Mesenchymal stem cell (in vitro differentiated cells and primary cell): ENCODE results near the gene NPAS3.

ENCODE experiments used
- DNase-seq: peaks from one replicate; pipeline ENCODE4 v3.0.0-alpha.2; 2013
- H2AFZ ChIP-seq: one replicate; pipeline ENCODE4 v1.6.1; 2013; ENCODE audit warnings: low read depth, mild to moderate bottlenecking, control low read depth, inconsistent platforms, low read length, moderate library complexity
- H2AK5ac ChIP-seq: 2 replicates; pipeline ENCODE4 v1.6.1; 2013; ENCODE audit warnings: low read length, moderate library complexity, mild to moderate bottlenecking, inconsistent platforms; ENCODE audit not compliant: severe bottlenecking
- H2BK120ac ChIP-seq: one replicate; pipeline ENCODE4 v1.6.1; 2013; ENCODE audit warnings: low read depth, mild to moderate bottlenecking, inconsistent platforms, low read length, moderate library complexity
- H2BK12ac ChIP-seq, 2 experiments: one replicate each; pipeline ENCODE4 v1.6.1; 2013; ENCODE audit warnings: inconsistent platforms in 2 of 2, low read length in 2 of 2, mild to moderate bottlenecking in 2 of 2, moderate library complexity in 2 of 2, control low read depth in 1 of 2
- H2BK15ac ChIP-seq: one replicate; pipeline ENCODE4 v1.6.1; 2013; ENCODE audit warnings: mild to moderate bottlenecking, low read depth, inconsistent platforms; ENCODE audit not compliant: poor library complexity, severe bottlenecking
- H2BK5ac ChIP-seq: 2 replicates; pipeline ENCODE4 v1.6.1; 2013; ENCODE audit warnings: low read depth, mild to moderate bottlenecking, low read length, control low read depth, inconsistent platforms; ENCODE audit not compliant: poor library complexity, severe bottlenecking
- H3K14ac ChIP-seq, 2 experiments: one replicate each; pipeline ENCODE4 v1.6.1; 2013; ENCODE audit warnings: inconsistent platforms in 2 of 2, low read length in 2 of 2, control low read depth in 1 of 2, mild to moderate bottlenecking in 1 of 2, moderate library complexity in 1 of 2
- H3K18ac ChIP-seq, 2 experiments: one replicate each; pipeline ENCODE4 v1.6.1; 2013; ENCODE audit warnings: inconsistent platforms in 2 of 2, low read length in 2 of 2, control low read depth in 1 of 2, low read depth in 1 of 2, mild to moderate bottlenecking in 1 of 2
- H3K23ac ChIP-seq, 2 experiments: one replicate each; pipeline ENCODE4 v1.6.1; 2013; ENCODE audit warnings: inconsistent platforms in 2 of 2, low read length in 2 of 2, mild to moderate bottlenecking in 2 of 2, moderate library complexity in 2 of 2, control low read depth in 1 of 2
- H3K27ac ChIP-seq: 2 replicates; pipeline ENCODE4 v1.5.1; 2013; ENCODE audit warnings: mild to moderate bottlenecking, moderate library complexity, low read length, control low read depth, inconsistent platforms; ENCODE audit not compliant: poor library complexity, severe bottlenecking
- H3K27me3 ChIP-seq, 2 experiments: 2 replicates each; pipeline versions ENCODE4 v1.6.1 to v1.7.0; 2013; ENCODE audit warnings: low read length in 2 of 2, mild to moderate bottlenecking in 2 of 2, moderate library complexity in 2 of 2, control low read depth in 1 of 2, inconsistent platforms in 1 of 2; ENCODE audit not compliant: control insufficient read depth in 1 of 2, insufficient read depth in 1 of 2
- H3K36me3 ChIP-seq, 2 experiments: 2 replicates each; pipeline versions ENCODE4 v1.6.1 to v1.7.0; 2013; ENCODE audit warnings: low read length in 2 of 2, control low read depth in 1 of 2, inconsistent platforms in 1 of 2, low read depth in 1 of 2, mild to moderate bottlenecking in 1 of 2; ENCODE audit not compliant: insufficient read depth in 2 of 2, control insufficient read depth in 1 of 2
- H3K4ac ChIP-seq, 2 experiments: one replicate each; pipeline ENCODE4 v1.6.1; 2013; ENCODE audit warnings: inconsistent platforms in 2 of 2, low read length in 2 of 2, mild to moderate bottlenecking in 2 of 2, moderate library complexity in 2 of 2, control low read depth in 1 of 2, low read depth in 1 of 2
- H3K4me1 ChIP-seq: 2 replicates; pipeline ENCODE4 v1.6.1; 2013; ENCODE audit warnings: low read depth, low read length, control low read depth; ENCODE audit not compliant: control insufficient read depth, insufficient read depth
- H3K4me2 ChIP-seq: 2 replicates; pipeline ENCODE4 v1.6.1; 2013; ENCODE audit warnings: low read length, mild to moderate bottlenecking, inconsistent platforms; ENCODE audit not compliant: poor library complexity, severe bottlenecking
- H3K4me3 ChIP-seq, 2 experiments: 2 replicates each; pipeline versions ENCODE4 v1.5.1 to v1.7.0; 2013; ENCODE audit warnings: low read length in 2 of 2, mild to moderate bottlenecking in 2 of 2, control low read depth in 1 of 2, low read depth in 1 of 2; ENCODE audit not compliant: insufficient read depth in 1 of 2
- H3K79me1 ChIP-seq: replicated peaks from 2 replicates; pipeline ENCODE4 v1.6.1; 2013; ENCODE audit warnings: mild to moderate bottlenecking, control low read depth, low read length, inconsistent platforms; ENCODE audit not compliant: poor library complexity, severe bottlenecking
- H3K9ac ChIP-seq: 2 replicates; pipeline ENCODE4 v1.7.0; 2013; ENCODE audit warnings: mild to moderate bottlenecking, low read length, moderate library complexity
- H3K9me3 ChIP-seq: 2 replicates; pipeline ENCODE4 v1.7.0; 2013; ENCODE audit warnings: mild to moderate bottlenecking, low read length; ENCODE audit not compliant: control insufficient read depth
- H4K8ac ChIP-seq: one replicate; pipeline ENCODE4 v1.6.1; 2013; ENCODE audit warnings: inconsistent platforms, mild to moderate bottlenecking, low read length, moderate library complexity
- H4K91ac ChIP-seq: one replicate; pipeline ENCODE4 v1.6.1; 2013; ENCODE audit warnings: mild to moderate bottlenecking, low read length, inconsistent platforms
- WGBS: methylation state at CpG from one replicate; pipeline ENCODE4 v1.1.7; 2013; ENCODE audit warnings: mixed read lengths; 5-methylcytosine and 5-hydroxymethylcytosine counted together

The NPAS3 gene

GRCh38 chr14:33790996-33791395 is 852.3 kb downstream of the NPAS3 start:
- Histone ChIP-seq H2AFZ (no peak overlapping the region), H3K27me3 (peaks cover 0 to 7% of the 10 kb centered on the region in 2 experiments), H2AK5ac (no peak overlapping the region), H4K8ac (no peak overlapping the region), H3K27ac (no peak overlapping the region), H3K79me1 (no peaks in the 10 kb centered on the region), H3K23ac (no peak overlapping the region), H3K18ac (no peak overlapping the region), H3K4me3 (no peak overlapping the region), H3K4me1 (no peaks in the 10 kb centered on the region), H3K4ac (no peak overlapping the region), H4K91ac (no peak overlapping the region), H2BK12ac (no peak overlapping the region), H3K36me3 (no peaks in the 10 kb centered on the region), H3K9me3 (no peaks in the 10 kb centered on the region), H2BK120ac (no peak overlapping the region), H3K14ac (peak overlapping the region in 1 of 2 experiments; percentile 31), H3K9ac (no peak overlapping the region), H3K4me2 (no peak overlapping the region), H2BK15ac (peak overlapping the region; percentile 41), H2BK5ac (no peak overlapping the region)
- 94% methylated on average over 9 of the region's 9 CpGs for WGBS
- DNase-seq = no peak

GRCh38 chr14:33792009-33792719 is 853.5 kb downstream of the NPAS3 start:
- no peak overlapping the region for H3K14ac ChIP-seq
- H2AFZ ChIP-seq = no peak overlapping the region
- DNase-seq = no peak
- H4K8ac ChIP-seq = no peak overlapping the region
- no peak overlapping the region for H2BK12ac ChIP-seq
- 93% methylated on average over 4 of the region's 8 CpGs for WGBS
- no peak overlapping the region for H3K4me2 ChIP-seq
- H3K36me3 ChIP-seq = no peaks in the 10 kb centered on the region
- H3K4me3 ChIP-seq = no peak overlapping the region
- peaks cover 0 to 7% of the 10 kb centered on the region in 2 experiments for H3K27me3 ChIP-seq
- H3K23ac ChIP-seq = no peak overlapping the region
- H3K9me3 ChIP-seq = no peaks in the 10 kb centered on the region
- H2BK15ac ChIP-seq = no peak overlapping the region
- H2BK120ac ChIP-seq = no peak overlapping the region
- H2BK5ac ChIP-seq = no peak overlapping the region
- H3K18ac ChIP-seq = no peak overlapping the region
- H3K79me1 ChIP-seq = no peaks in the 10 kb centered on the region
- no peak overlapping the region for H4K91ac ChIP-seq
- no peaks in the 10 kb centered on the region for H3K4me1 ChIP-seq
- no peak overlapping the region for H3K27ac ChIP-seq
- H3K4ac ChIP-seq = no peak overlapping the region
- H3K9ac ChIP-seq = no peak overlapping the region
- H2AK5ac ChIP-seq = no peak overlapping the region

- H4K91ac ChIP-seq = no peak overlapping the region
- no peak overlapping the region for H2BK120ac ChIP-seq
- 18% methylated on average over 16 of the region's 16 CpGs for WGBS
Observed at GRCh38 chr14:33792720-33793368, 854.2 kb downstream of the NPAS3 start.

GRCh38 chr14:33793398-33794110 is 854.9 kb downstream of the NPAS3 start:
- no peak overlapping the region for H2BK5ac ChIP-seq

More at GRCh38 chr14:33792720-33793368, 854.2 kb downstream of the NPAS3 start:
- H2BK5ac ChIP-seq = no peak overlapping the region
- H3K9me3 ChIP-seq = no peaks in the 10 kb centered on the region
- no peak overlapping the region for H3K18ac ChIP-seq
- H3K4me1 ChIP-seq = no peaks in the 10 kb centered on the region
- no peaks in the 10 kb centered on the region for H3K79me1 ChIP-seq
- H2BK12ac ChIP-seq = no peak overlapping the region
- peak overlapping the region; percentile 72 for H3K9ac ChIP-seq
- H2AK5ac ChIP-seq = no peak overlapping the region
- H4K8ac ChIP-seq = no peak overlapping the region
- peak overlapping the region in 1 of 2 experiments; percentile 70 for H3K4me3 ChIP-seq
- no peak overlapping the region for H3K23ac ChIP-seq
- H3K36me3 ChIP-seq = no peaks in the 10 kb centered on the region
- H3K4ac ChIP-seq = no peak overlapping the region
- H2AFZ ChIP-seq = no peak overlapping the region
- no peak overlapping the region for H2BK15ac ChIP-seq
- H3K4me2 ChIP-seq = peak overlapping the region; percentile 25
- peak; percentile 71 for DNase-seq
- H3K27ac ChIP-seq = no peak overlapping the region
- peaks cover 0 to 7% of the 10 kb centered on the region in 2 experiments for H3K27me3 ChIP-seq
- no peak overlapping the region for H3K14ac ChIP-seq

More at GRCh38 chr14:33793398-33794110, 854.9 kb downstream of the NPAS3 start:
- Histone ChIP-seq H2BK120ac (no peak overlapping the region), H3K27ac (no peak overlapping the region), H3K14ac (no peak overlapping the region), H3K27me3 (peaks cover 0 to 10% of the 10 kb centered on the region in 2 experiments), H3K79me1 (no peaks in the 10 kb centered on the region), H3K4me3 (no peak overlapping the region), H2AFZ (no peak overlapping the region), H3K9ac (peak overlapping the region; percentile 72), H3K4me2 (no peak overlapping the region), H4K8ac (no peak overlapping the region), H4K91ac (no peak overlapping the region), H3K4ac (no peak overlapping the region), H3K23ac (no peak overlapping the region), H3K36me3 (no peaks in the 10 kb centered on the region), H3K9me3 (no peaks in the 10 kb centered on the region), H2BK12ac (no peak overlapping the region), H3K18ac (no peak overlapping the region), H2AK5ac (no peak overlapping the region), H2BK15ac (no peak overlapping the region), H3K4me1 (no peaks in the 10 kb centered on the region)
- DNase-seq = no peak
- 91% methylated on average over 11 of the region's 11 CpGs for WGBS
